ENCODE results near the gene GBP7. TPM values are rescaled to one million over a fixed set of nuclear protein-coding genes. Genes with fewer than 3 reads are reported as not detected.

Gene GBP7
- total and polyA plus RNA-seq, 7 donors = not detected

DNA sequence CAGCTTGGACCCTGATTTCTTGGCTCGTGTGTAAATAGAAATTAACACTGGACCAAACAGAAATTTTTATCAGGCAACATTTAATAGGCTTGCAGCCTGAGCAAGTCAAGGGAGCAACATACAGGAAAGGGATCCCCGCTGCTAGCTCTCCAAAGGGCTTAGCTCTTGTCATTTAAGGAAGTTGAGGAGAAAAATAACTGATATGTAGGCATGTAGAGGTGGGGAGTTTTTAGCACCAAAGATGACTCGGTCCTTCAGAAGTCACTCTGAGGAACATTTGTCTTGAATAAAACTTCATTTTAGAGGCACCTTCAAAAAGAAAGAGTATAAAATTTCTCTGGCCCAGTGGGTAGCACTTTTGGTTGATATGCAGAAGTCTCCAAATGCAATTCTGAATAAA lies 76.9 kb downstream of the GBP7 start:
- Histone ChIP-seq H3K9me3 (peaks cover 12% of the 10 kb centered on the region), H3K4me1 (no peaks in the 10 kb centered on the region), H3K27me3 (ENCODE audit: insufficient read depth in 3 of 3, low read length in 2 of 3) (no peaks in the 10 kb centered on the region), H3K27ac (no peak overlapping the region), H3K36me3 (ENCODE audit: insufficient read depth in 1 of 2, low read depth in 1 of 2) (no peaks in the 10 kb centered on the region), H3K4me3 (no peak overlapping the region)
- DNase-seq (no peak), ATAC-seq (no peak)
- 74 to 77% (median 77%) methylated on average over 3 of the region's 3 CpGs for WGBS, 3 donors
- TF ChIP-seq, protein P1, sequence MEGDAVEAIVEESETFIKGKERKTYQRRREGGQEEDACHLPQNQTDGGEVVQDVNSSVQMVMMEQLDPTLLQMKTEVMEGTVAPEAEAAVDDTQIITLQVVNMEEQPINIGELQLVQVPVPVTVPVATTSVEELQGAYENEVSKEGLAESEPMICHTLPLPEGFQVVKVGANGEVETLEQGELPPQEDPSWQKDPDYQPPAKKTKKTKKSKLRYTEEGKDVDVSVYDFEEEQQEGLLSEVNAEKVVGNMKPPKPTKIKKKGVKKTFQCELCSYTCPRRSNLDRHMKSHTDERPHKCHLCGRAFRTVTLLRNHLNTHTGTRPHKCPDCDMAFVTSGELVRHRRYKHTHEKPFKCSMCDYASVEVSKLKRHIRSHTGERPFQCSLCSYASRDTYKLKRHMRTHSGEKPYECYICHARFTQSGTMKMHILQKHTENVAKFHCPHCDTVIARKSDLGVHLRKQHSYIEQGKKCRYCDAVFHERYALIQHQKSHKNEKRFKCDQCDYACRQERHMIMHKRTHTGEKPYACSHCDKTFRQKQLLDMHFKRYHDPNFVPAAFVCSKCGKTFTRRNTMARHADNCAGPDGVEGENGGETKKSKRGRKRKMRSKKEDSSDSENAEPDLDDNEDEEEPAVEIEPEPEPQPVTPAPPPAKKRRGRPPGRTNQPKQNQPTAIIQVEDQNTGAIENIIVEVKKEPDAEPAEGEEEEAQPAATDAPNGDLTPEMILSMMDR (IDR thresholded peaks at IDR 0.05) = no peak
- intact Hi-C loops (cut with DNase I) = no loop called here

DNA sequence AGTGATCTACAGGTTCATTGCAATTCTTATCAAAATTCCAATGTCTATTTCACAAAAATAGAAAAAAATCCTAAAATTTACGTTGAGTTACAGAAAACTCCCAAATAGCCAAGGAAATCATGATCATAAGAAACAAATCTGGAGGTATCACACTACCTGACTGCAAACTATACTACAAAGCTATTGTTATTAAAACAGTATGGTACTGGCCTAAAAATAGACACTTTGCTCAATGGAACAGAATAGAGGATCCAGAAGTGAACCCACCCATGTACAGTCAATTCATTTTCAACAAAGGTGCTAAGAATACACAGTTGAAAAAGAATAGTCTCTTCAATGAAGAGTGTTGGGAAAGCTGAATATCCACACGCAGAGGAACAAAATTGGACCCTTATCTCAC lies 80.1 kb downstream of the GBP7 start:
- DNase-seq = no peak
- WGBS, 3 donors = 83 to 94% (median 87%) methylated on average over 2 of the region's 2 CpGs
- no peak overlapping the region for H3K27ac ChIP-seq
- H3K9me3 ChIP-seq = peaks cover 12% of the 10 kb centered on the region
- TF ChIP-seq, protein P1 (IDR thresholded peaks at IDR 0.05) = no peak
- H3K4me3 ChIP-seq = no peak overlapping the region
- no peaks in the 10 kb centered on the region for H3K4me1 ChIP-seq
- peaks cover 0 to 3% (median 0%) of the 10 kb centered on the region in 3 donors for H3K27me3 ChIP-seq (ENCODE audit: insufficient read depth in 3 of 3, low read length in 2 of 3)
- no peak for ATAC-seq
- intact Hi-C loops (cut with DNase I) = no loop called here
- H3K36me3 ChIP-seq (ENCODE audit: insufficient read depth in 1 of 2, low read depth in 1 of 2) = no peaks in the 10 kb centered on the region

- no peaks in the 10 kb centered on the region for H3K4me1 ChIP-seq
- H3K27ac ChIP-seq = no peak overlapping the region
- TF ChIP-seq, protein P1 (IDR thresholded peaks at IDR 0.05) = no peak
- peaks cover 0 to 3% (median 0%) of the 10 kb centered on the region in 3 donors for H3K27me3 ChIP-seq (ENCODE audit: insufficient read depth in 3 of 3, low read length in 2 of 3)
- DNase-seq = no peak
- no peaks in the 10 kb centered on the region for H3K9me3 ChIP-seq
- ATAC-seq = no peak
- H3K4me3 ChIP-seq = no peak overlapping the region
- intact Hi-C loops (cut with DNase I) = no loop called here
- no peaks in the 10 kb centered on the region for H3K36me3 ChIP-seq (ENCODE audit: insufficient read depth in 1 of 2, low read depth in 1 of 2)
- WGBS, 3 donors = 51 to 62% (median 57%) methylated on average over 1 of the region's 1 CpG
Measured at GRCh38 chr1:89089962-89090361, 85.8 kb downstream of the GBP7 start.

- Histone ChIP-seq H3K9me3 (no peaks in the 10 kb centered on the region), H3K4me1 (no peaks in the 10 kb centered on the region), H3K4me3 (no peak overlapping the region), H3K27me3 (ENCODE audit: insufficient read depth in 3 of 3, low read length in 2 of 3) (peaks cover 0 to 3% (median 0%) of the 10 kb centered on the region in 3 donors), H3K36me3 (ENCODE audit: insufficient read depth in 1 of 2, low read depth in 1 of 2) (no peaks in the 10 kb centered on the region), H3K27ac (no peak overlapping the region)
- 56 to 58% (median 57%) methylated on average over 10 of the region's 10 CpGs for WGBS, 3 donors
- TF ChIP-seq, protein P1 (IDR thresholded peaks at IDR 0.05) = no peak
- intact Hi-C loops (cut with DNase I) = no loop called here
- peak in 1 of 2 donors; percentile 48 for DNase-seq
- no peak for ATAC-seq
Measured at GRCh38 chr1:89088572-89088971, 87.2 kb downstream of the GBP7 start.

DNA sequence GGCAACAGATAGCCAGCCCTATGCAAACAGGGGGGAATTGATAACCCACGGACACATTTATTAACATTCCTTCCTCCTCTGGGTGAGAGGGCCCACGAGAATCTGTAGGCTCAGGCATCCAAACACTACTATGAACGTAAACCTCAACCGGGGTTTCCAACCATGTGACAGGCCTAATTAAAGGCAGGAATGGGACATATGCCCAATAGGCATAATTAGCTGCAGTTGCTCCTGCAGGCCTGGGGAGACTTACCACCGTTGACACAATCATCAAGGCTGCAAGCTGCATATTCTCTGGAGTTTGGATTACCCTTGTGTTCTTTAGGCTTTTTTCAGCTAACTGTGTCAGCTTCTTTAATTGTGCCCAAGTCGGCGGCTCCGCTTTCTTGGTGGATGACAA lies 88.6 kb downstream of the GBP7 start:
- TF ChIP-seq, protein P1 (IDR thresholded peaks at IDR 0.05) = no peak
- H3K36me3 ChIP-seq (ENCODE audit: insufficient read depth in 1 of 2, low read depth in 1 of 2) = no peaks in the 10 kb centered on the region
- no peak overlapping the region for H3K4me3 ChIP-seq
- no peak overlapping the region for H3K27ac ChIP-seq
- 58 to 68% (median 62%) methylated on average over 8 of the region's 8 CpGs for WGBS, 3 donors
- H3K27me3 ChIP-seq (ENCODE audit: insufficient read depth in 3 of 3, low read length in 2 of 3) = peaks cover 0 to 1% (median 0%) of the 10 kb centered on the region in 3 donors
- H3K9me3 ChIP-seq = no peaks in the 10 kb centered on the region
- no peaks in the 10 kb centered on the region for H3K4me1 ChIP-seq
- no peak for ATAC-seq
- DNase-seq = no peak
- intact Hi-C loops (cut with DNase I) = no loop called here
